Stimulated activated CD8-positive, alpha-beta memory T cell treated with anti-CD3 and anti-CD28 coated beads, Interleukin-7, amount 100 ng/mL, for 24 hours (primary cell): Measurements from ENCODE around the gene FAM185A.
A peak's percentile ranks its signal among the peaks of the same experiment; 100 is the strongest.
"Not testable (repeated sequence)": the region's sequence is repeated elsewhere in the genome, so short reads cannot be mapped to it uniquely, and the experiment has no call there.

Experiments
- DNase-seq: peaks from one replicate; pipeline ENCODE4 v3.0.0-alpha.2; 2020; ENCODE audit warnings: low read depth

Gene FAM185A

GRCh38 chr7:102748605-102749444 is at the start of gene FAM185A:
Gene FAM185A, plus strand, starts transcription at chr7:102748999. Its CDS starts 209 bp downstream, at chr7:102749208.
- DNase-seq, result peak; percentile 77

DNA sequence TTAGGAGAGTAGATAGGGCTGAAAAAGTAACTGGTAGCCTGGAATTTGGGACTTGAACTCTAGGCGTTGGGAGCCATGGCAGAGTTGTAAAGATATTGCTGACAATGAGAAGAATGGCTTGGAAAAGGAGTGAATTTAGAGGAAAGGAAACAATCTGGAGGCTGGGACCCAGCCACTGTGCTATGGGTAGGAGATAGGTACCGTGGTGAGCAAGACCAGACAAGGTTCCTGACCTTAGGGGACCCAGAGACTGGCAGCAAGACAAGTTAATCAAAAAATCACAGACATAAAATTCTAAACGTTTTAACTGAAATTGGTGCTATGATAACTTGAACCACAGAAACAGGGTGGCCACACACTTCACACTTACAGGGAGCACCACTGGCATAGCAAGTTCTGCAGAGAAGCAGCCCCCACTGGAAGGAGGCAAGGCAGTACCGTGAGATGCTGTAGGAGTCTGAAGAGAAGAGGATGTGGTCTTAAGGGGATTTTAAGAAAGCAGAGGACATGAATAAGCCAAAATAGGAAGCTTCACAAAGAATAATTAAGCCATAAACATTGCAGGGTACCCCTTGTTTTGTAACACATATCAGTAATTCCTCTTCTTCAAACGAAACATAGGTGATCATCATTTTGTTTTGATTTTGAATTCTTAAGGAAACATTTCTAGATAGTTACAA is 35.6 kb upstream of the FAM185A start:
- DNase-seq, result not testable (repeated sequence)

DNA sequence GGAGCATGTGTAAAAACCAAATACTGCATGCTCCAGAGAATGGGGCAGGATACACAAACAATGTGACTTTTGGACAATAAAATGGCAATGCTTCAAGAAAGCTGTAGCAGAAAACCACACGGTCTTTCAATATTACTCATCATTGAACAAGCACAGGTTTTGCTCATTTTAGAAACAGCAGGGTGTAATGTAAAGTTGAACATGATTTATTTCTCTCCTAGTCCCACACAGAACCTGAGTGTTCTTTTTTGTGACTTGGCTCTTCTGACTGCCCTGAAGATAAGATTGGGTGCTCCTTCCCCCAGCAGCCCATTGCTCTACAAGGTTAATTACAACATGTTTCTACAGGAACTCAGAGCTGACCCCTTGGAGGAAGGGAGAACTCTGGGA is 35.1 kb upstream of the FAM185A start:
- DNase-seq, result not testable (repeated sequence)

- not testable (repeated sequence) for DNase-seq
Observed at GRCh38 chr7:102714774-102715522, 33.9 kb upstream of the FAM185A start.

- DNase-seq, result not testable (repeated sequence)
Observed at GRCh38 chr7:102715718-102716117, 33.1 kb upstream of the FAM185A start.

GRCh38 chr7:102718491-102718890 is 30.3 kb upstream of the FAM185A start:
- DNase-seq, result not testable (repeated sequence)

DNA sequence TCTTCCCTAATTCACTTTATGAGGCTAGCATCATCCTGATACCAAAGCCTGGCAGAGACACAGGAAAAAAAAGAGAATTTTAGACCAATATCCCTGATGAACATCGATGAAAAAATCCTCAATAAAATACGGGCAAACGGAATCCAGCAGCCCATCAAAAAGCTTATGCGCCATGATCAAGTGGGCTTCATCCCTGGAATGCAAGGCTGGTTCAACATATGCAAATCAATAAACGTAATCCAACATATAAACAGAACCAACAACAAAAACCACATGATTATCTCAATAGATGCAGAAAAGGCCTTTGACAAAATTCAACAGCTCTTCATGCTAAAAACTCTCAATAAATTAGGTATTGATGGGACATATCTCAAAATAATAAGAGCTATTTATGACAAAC is 22.6 kb upstream of the FAM185A start:
- DNase-seq, result not testable (repeated sequence)

- not testable (repeated sequence) for DNase-seq
Observed at GRCh38 chr7:102729670-102730069, 19.1 kb upstream of the FAM185A start.

DNA sequence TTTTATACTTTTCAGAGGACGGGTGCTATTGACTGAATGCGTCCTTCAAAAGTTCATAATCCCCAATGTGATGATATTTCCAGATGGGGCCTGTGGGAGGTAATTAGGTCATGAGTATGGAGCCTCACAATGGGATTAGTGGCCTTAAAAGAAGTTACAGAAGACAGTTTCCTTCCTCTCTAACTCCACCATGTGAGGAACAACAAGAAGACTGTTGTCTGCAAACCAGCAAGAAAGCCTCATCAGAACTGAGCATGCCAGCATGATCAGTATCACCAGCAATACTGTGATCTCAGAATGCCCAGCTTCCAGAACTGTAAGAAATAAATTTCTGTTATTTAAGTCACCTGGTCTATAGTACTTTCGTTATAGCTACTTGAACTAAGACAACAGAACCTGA is 18.4 kb upstream of the FAM185A start:
- DNase-seq, result not testable (repeated sequence)

DNA sequence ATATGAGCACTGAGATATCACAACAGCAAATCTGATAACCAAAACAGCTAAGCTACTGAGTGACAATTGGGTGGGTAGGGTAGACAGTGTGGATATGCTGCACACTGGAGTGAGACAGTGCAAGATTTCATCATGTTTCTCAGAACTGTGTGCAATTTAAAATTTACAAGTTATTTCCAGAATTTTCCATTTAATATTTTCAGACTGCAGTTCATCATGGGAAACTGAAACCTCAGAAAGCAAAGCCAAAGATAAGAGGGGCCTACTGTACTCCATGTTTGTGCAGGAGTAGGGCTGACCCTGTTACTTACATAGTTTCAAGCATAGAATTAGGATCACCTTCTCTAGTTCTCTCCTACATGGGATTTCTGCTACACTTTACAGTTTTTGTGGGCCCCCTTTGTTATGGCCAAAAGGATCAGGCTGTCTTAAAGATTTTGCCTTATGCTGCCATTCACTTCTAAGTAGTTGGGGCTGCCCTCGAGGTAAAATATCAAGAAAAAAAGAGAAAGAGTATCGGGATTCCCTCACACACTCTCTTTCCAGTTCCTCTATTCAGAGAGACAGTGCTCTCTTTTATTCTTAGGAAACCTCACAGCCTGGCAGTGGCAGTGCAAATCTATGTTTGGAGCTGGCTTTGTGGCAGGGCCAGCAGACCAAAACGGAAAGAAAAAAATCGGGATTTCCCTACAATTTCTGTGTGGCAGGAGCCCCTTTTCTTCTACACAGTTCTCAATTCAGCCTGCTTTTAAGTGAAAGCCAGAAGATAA is 6.6 kb upstream of the FAM185A start:
- DNase-seq, result not testable (repeated sequence)

- not testable (repeated sequence) for DNase-seq
Observed at GRCh38 chr7:102743861-102744260, 4.9 kb upstream of the FAM185A start.

DNA sequence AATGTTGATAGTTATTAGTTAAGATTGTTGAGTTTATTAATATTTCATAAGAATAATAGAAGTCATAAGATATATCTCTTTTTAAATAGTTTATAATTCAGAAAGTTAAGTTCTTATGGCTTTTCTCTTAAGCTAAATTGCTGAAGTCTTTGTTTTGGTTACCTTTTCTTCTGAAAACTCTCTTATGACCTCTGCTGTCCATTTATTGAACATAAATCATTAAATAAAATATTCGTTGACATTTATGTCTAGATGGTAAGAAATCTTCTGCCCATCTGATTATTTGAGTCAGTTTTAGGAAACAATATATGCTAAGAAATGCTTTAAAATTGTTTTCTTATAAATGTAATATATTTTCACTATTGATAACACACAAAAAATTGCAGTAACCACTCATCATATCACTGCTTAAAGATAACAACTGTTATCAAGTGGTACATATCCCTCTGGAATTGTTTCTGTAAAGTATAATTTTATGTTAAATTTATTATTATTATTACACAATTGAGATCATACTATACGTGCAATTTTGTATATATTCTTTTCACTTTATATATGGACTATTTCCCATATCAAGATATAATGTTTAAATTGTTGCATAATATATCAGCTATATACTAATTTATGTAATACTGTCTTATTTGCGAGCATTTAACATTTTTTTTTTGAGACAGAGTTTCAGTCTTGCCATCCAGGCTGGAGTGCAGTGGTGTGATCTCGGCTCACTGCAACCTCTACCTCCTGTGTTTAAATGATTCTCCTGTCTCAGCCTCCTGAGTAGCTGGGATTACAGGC is 3.1 kb upstream of the FAM185A start:
- DNase-seq, result not testable (repeated sequence)

GRCh38 chr7:102749445-102749786 is 617 bp downstream of the FAM185A start:
- not testable (repeated sequence) for DNase-seq

DNA sequence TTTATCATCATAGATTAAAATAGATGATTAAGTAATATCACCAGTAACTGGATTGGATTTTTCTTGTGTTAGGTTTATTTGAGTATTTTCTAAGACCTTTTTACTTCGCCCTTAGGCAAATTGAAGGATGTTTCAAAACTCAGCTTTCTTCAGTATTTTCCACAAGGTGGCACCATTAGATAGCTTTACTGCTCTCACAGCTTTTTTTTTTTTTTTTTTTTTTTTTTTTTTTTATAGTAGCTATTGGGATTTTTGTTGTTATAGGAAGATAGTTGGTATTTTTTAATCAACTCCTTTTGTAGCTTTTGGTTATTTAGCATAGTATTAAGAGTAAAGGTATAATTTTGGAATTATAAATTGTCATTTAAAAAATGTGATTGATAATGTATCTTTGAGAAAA is 9.4 kb downstream of the FAM185A start:
- DNase-seq, result not testable (repeated sequence)

GRCh38 chr7:102759934-102760333 is 11.1 kb downstream of the FAM185A start:
- not testable (repeated sequence) for DNase-seq

DNA sequence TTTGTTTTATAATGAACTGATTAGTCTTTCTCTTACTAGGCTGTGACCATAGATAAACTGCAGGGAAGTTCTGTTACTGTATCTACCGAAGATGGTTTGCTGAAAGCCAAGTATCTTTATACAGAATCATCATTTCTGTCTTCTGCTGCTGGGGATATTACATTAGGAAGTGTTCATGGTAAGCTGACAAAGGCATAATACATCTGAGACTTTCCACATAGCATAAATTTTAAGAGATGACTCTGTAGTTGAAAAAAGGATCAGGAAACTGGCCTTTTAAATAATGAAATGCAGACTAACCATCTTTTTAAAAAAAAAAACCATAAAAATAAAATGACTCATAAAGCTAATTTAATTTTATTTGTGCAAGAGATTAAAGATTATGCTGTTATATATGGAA is 12.4 kb downstream of the FAM185A start:
- DNase-seq, result not testable (repeated sequence)

- not testable (repeated sequence) for DNase-seq
Observed at GRCh38 chr7:102763295-102763905, 14.6 kb downstream of the FAM185A start.

- DNase-seq, result not testable (repeated sequence)
Observed at GRCh38 chr7:102769657-102770192, 20.9 kb downstream of the FAM185A start.

- not testable (repeated sequence) for DNase-seq
Observed at GRCh38 chr7:102770467-102770866, 21.7 kb downstream of the FAM185A start.

DNA sequence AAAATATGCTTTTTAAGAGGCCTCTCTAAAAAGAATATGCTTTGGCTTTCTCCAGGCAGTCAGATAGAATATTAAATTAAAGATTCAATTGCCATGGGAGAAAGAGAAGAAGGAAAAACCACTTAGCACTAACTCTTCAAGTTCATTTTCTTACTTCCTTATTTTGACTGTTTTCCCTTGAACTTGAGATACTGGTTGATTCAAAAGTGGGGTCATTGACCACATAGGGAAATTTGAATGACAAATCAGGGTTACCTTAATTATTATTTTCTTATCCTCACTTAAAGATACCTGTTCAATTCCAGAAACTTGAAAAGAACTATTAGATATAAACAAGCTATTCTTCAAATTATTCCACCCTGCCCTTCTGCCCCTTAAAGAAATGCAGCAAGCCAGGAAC is 27.4 kb downstream of the FAM185A start:
- not testable (repeated sequence) for DNase-seq
